ENCODE data around the gene HDDC2. TPM values are rescaled to one million over a fixed set of nuclear protein-coding genes. Genes with fewer than 3 reads are reported as not detected.
A peak's percentile ranks its signal among the peaks of the same experiment; 100 is the strongest.

The HDDC2 gene
- total and polyA plus RNA-seq, 2 of the 8 experiments (the other 6 are each of a cell fraction or from before 2014, with no cell fraction given), result 89.3 to 129 TPM

GRCh38 chr6:125287718-125288117 lies 14.0 kb downstream of the HDDC2 start:
- no peak overlapping the region for H2AFZ ChIP-seq (ENCODE audit: low read length)
- H3K9me3 ChIP-seq (ENCODE audit: insufficient read depth in 2 of 2, low read depth in 1 of 2, low read length in 1 of 2), result no peaks in the 10 kb centered on the region
- no peak overlapping the region for H2BK5ac ChIP-seq (ENCODE audit: low read depth, low read length)
- H3K4ac ChIP-seq (replicated peaks; ENCODE audit: insufficient read length, low read depth, low read length), result no peak overlapping the region
- H3K14ac ChIP-seq (ENCODE audit: insufficient read length), result no peak overlapping the region
- TF ChIP-seq MAX (IDR thresholded peaks at IDR 0.05), result peak; percentile 34; the same call in 1 of the 2 replicates
- TF ChIP-seq POU5F1 (IDR thresholded peaks at IDR 0.05; ENCODE audit: low read depth, low read length), result no peak
- peaks cover 0 to 16% (median 7%) of the 10 kb centered on the region in 4 experiments; a peak in 5 of 8 replicates for H3K36me3 ChIP-seq (ENCODE audit: control insufficient read depth in 2 of 4, insufficient read depth in 4 of 4, low read length in 3 of 4)
- 0 out of 4 replicates have a peak, but pooled peaks cover 0 to under 1% of the 10 kb centered on the region in 2 experiments for H3K79me2 ChIP-seq (ENCODE audit: control insufficient read depth in 1 of 2, insufficient read depth in 2 of 2, low read length in 2 of 2)
- H2BK20ac ChIP-seq (ENCODE audit: low read length), result no peak overlapping the region
- no peak overlapping the region for H3K23ac ChIP-seq (ENCODE audit: insufficient read length)
- no peak overlapping the region for H2BK120ac ChIP-seq (replicated peaks; ENCODE audit: low read depth, low read length)
- H2AK5ac ChIP-seq (ENCODE audit: low read depth, low read length), result no peak overlapping the region
- H3K4me2 ChIP-seq (ENCODE audit: insufficient read depth in 1 of 2, low read depth in 2 of 2, low read length in 2 of 2), result no peak overlapping the region
- ChIA-PET POLR2A (ENCODE audit: partially characterized antibody) (interaction anchor here (1.6 kb wide), 1 partner anchor 96 kb away, joined by 3 read pairs; no protein-coding TSS in a partner anchor), CTCF (ENCODE audit: partially characterized antibody) (no interaction called here)
- H3K18ac ChIP-seq (ENCODE audit: extremely low read depth, low read length), result no peak overlapping the region
- no peak overlapping the region for H3K27ac ChIP-seq (ENCODE audit: low read depth, low read length)
- no peak overlapping the region for H3K56ac ChIP-seq (replicated peaks; ENCODE audit: insufficient read length, low read depth, low read length)
- no peak overlapping the region for H4K91ac ChIP-seq (replicated peaks; ENCODE audit: insufficient read length, low read length)
- no peaks in the 10 kb centered on the region for H3K27me3 ChIP-seq (replicated peaks in 1 of 4; ENCODE audit: control insufficient read depth in 3 of 4, extremely low read depth in 1 of 4, insufficient read depth in 3 of 4, low read length in 3 of 4)
- H4K20me1 ChIP-seq (replicated peaks in 1 of 2; ENCODE audit: control insufficient read depth in 1 of 2, insufficient read depth in 2 of 2, low read length in 2 of 2), result peaks cover 0 to 3% of the 10 kb centered on the region in 2 experiments
- no peaks in the 10 kb centered on the region for H3K4me1 ChIP-seq (replicated peaks in 1 of 4; ENCODE audit: control insufficient read depth in 3 of 4, insufficient read depth in 4 of 4, low read length in 3 of 4)
- H2BK12ac ChIP-seq (ENCODE audit: low read depth, low read length), result no peak overlapping the region
- H4K5ac ChIP-seq (ENCODE audit: insufficient read length, low read depth, low read length), result no peak overlapping the region
- H3K9ac ChIP-seq (replicated peaks in 1 of 4; ENCODE audit: extremely low read depth in 1 of 4, low read depth in 3 of 4, low read length in 3 of 4), result no peak overlapping the region
- no peak for FAIRE-seq
- no peaks in the 10 kb centered on the region; the same call in 1 of the 2 replicates for H3K79me1 ChIP-seq (ENCODE audit: low read depth, low read length)
- no peak for DNase-seq (ENCODE audit: low read depth in 1 of 2, low spot score in 2 of 2)
- H3K23me2 ChIP-seq (ENCODE audit: low read depth, low read length), result no peaks in the 10 kb centered on the region
- no peak overlapping the region for H4K8ac ChIP-seq (ENCODE audit: extremely low read depth, insufficient read depth, low read length)
- H3K4me3 ChIP-seq (ENCODE audit: extremely low read depth in 1 of 4, insufficient read depth in 2 of 4, low read depth in 3 of 4, low read length in 4 of 4), result no peak overlapping the region
- WGBS, 2 experiments (ENCODE audit: extremely low coverage in 1 of 2, insufficient coverage in 1 of 2, insufficient read length in 1 of 2, insufficient replicate concordance in 2 of 2, low coverage in 1 of 2, low lambda C conversion rate in 2 of 2, missing lambda C conversion rate in 1 of 2), result 83% methylated on average over 9 of the region's 9 CpGs; no CpG with 5 or more reads in 1 of the 2 experiments
- H2BK15ac ChIP-seq (ENCODE audit: low read length), result no peak overlapping the region

Measured in H1 (cell line).